HepG2 (cell line): Measurements from ENCODE around the gene CACNA1D. TPM values are rescaled to one million over a fixed set of nuclear protein-coding genes. Genes with fewer than 3 reads are reported as not detected.

Experiments
- ATAC-seq: fragments of 200-7000 bp; cut with Tn5 transposase; 3 replicates; pipeline ENCODE4 v1.9.1; 2020; ENCODE audit warnings: mild to moderate bottlenecking, moderate library complexity
- BruUV-seq: library from RNA; stranded (reverse); fragments of 400-500 nt; replicated peaks from 2 replicates; lab custom pipeline; 2021; lab: Mats Ljungman, UMichigan
- CTCF ChIA-PET: fragments of 300-600 bp; formaldehyde crosslinking; extraction: SDS; loops from one replicate; lab custom pipeline; 2021; ENCODE audit warnings: low total read pairs, inconsistent platforms, low intra/inter-chr PET ratio; lab: Yijun Ruan, JAX
- POLR2A ChIA-PET: fragments of 350-600 bp; sonication (Branson Sonifier 250); formaldehyde crosslinking; loops from one replicate; lab custom pipeline; 2020; ENCODE audit warnings: antibody characterized with exemption, inconsistent platforms; lab: Yijun Ruan, JAX
- DNase-seq: peaks from one replicate; pipeline ENCODE4 v3.0.0-alpha.2; 2015; ENCODE audit warnings: low spot score
- FAIRE-seq: peaks from 3 replicates; lab custom pipeline; 2011; peaks lifted over from hg19 to GRCh38; lab: Jason Lieb, UNC
- H2AFZ ChIP-seq: one replicate; pipeline ENCODE4 v1.6.1; 2011; ENCODE audit warnings: low read length, inconsistent platforms
- H3K27ac ChIP-seq: fragments of 300-600 bp; 3 replicates; pipeline ENCODE4 v1.8.0; 2011; ENCODE audit warnings: mixed run types, mild to moderate bottlenecking, mixed read lengths, low read length, inconsistent platforms; ENCODE audit not compliant: insufficient read depth; ENCODE audit errors: extremely low read length
- H3K27me3 ChIP-seq, 2 experiments: fragments of 200-600 bp in 1 of 2; 2 replicates in 1 of 2; 3 replicates in 1 of 2; pipeline versions ENCODE4 v1.6.0 to v1.8.0; 2011; ENCODE audit warnings: low read length in 2 of 2, mild to moderate bottlenecking in 2 of 2, moderate library complexity in 2 of 2, inconsistent platforms in 1 of 2; ENCODE audit not compliant: insufficient read depth in 2 of 2, control insufficient read depth in 1 of 2
- H3K36me3 ChIP-seq, 2 experiments: fragments of 200-600 bp in 1 of 2; replicated peaks in 1 of 2; 2 replicates in 1 of 2; 3 replicates in 1 of 2; pipeline versions ENCODE4 v1.5.1 to v1.8.0; 2011; ENCODE audit warnings: low read length in 2 of 2, inconsistent platforms in 1 of 2; ENCODE audit not compliant: insufficient read depth in 2 of 2, control insufficient read depth in 1 of 2
- H3K4me1 ChIP-seq: 2 replicates; pipeline ENCODE4 v1.5.1; 2012; ENCODE audit warnings: low read length, inconsistent platforms; ENCODE audit not compliant: insufficient read depth
- H3K4me2 ChIP-seq: 2 replicates; pipeline ENCODE4 v1.6.0; 2011; ENCODE audit warnings: low read depth, low read length, inconsistent platforms
- H3K4me3 ChIP-seq, 3 experiments: fragments of 200-600 bp in 1 of 3; sonication (generic), shearing (Covaris generic) in 1 of 3; replicated peaks in 1 of 3; 2 replicates each; pipeline ENCODE4 v1.5.1; 2011 to 2016; ENCODE audit warnings: low read length in 3 of 3, inconsistent platforms in 2 of 3, low read depth in 2 of 3, mild to moderate bottlenecking in 2 of 3, control low read depth in 1 of 3, mixed read lengths in 1 of 3; ENCODE audit not compliant: insufficient read depth in 1 of 3
- H3K79me2 ChIP-seq: one replicate; pipeline ENCODE4 v1.6.1; 2011; ENCODE audit warnings: low read length, inconsistent platforms; ENCODE audit not compliant: insufficient read depth
- H3K9ac ChIP-seq: 2 replicates; pipeline ENCODE4 v1.6.0; 2011; ENCODE audit warnings: mild to moderate bottlenecking, low read depth, low read length, inconsistent platforms; ENCODE audit not compliant: insufficient read depth
- H3K9me3 ChIP-seq: 2 replicates; pipeline ENCODE4 v1.5.1; 2012; ENCODE audit warnings: mild to moderate bottlenecking, low read length
- H4K20me1 ChIP-seq: 2 replicates; pipeline ENCODE4 v1.6.0; 2011; ENCODE audit warnings: inconsistent platforms, mild to moderate bottlenecking, low read length, moderate library complexity; ENCODE audit not compliant: insufficient read depth
- AGO2 ChIP-seq: fragments of 200-400 bp; formaldehyde crosslinking; optimal IDR thresholded peaks from 2 replicates; pipeline ENCODE3; 2017; ENCODE audit warnings: mild to moderate bottlenecking, low read depth, low read length, moderate library complexity
- AKAP8 ChIP-seq: sonication (generic); formaldehyde crosslinking; IDR thresholded peaks from 2 replicates; pipeline ENCODE4 v1.5.1; 2020; ENCODE audit warnings: mild to moderate bottlenecking, missing genetic modification reagents
- ATF4 ChIP-seq, 2 experiments: fragments of 450-650 bp in 1 of 2; sonication (generic) in 1 of 2; formaldehyde crosslinking; IDR thresholded peaks; 2 replicates each; pipeline versions ENCODE4 v1.5.0 to v1.8.0; 2020 to 2022; ENCODE audit warnings: mild to moderate bottlenecking in 1 of 2, missing genetic modification reagents in 1 of 2
- CCDC6 ChIP-seq: sonication (generic); formaldehyde crosslinking; IDR thresholded peaks from 2 replicates; pipeline ENCODE4 v1.8.1; 2022; ENCODE audit warnings: mild to moderate bottlenecking, missing genetic modification reagents, moderate library complexity
- HDAC1 ChIP-seq: sonication (generic); formaldehyde crosslinking; IDR thresholded peaks from 2 replicates; pipeline ENCODE4 v1.5.1; 2020; ENCODE audit warnings: mild to moderate bottlenecking, missing genetic modification reagents
- KMT2B ChIP-seq: IDR thresholded peaks from 2 replicates; pipeline ENCODE4 v1.6.1; 2016; ENCODE audit warnings: missing genetic modification reagents, missing compliant biosample characterization
- POLR2AphosphoS5 ChIP-seq: IDR thresholded peaks from 2 replicates; pipeline ENCODE4 v1.6.1; 2012; ENCODE audit warnings: low read depth, low read length
- RBM22 ChIP-seq: fragments of 200-400 bp; formaldehyde crosslinking; optimal IDR thresholded peaks from 2 replicates; pipeline ENCODE3; 2017; ENCODE audit warnings: mild to moderate bottlenecking, low read length, moderate library complexity
- ZC3H13 ChIP-seq: sonication (generic); formaldehyde crosslinking; IDR thresholded peaks from 2 replicates; pipeline ENCODE4 v1.8.1; 2023; ENCODE audit warnings: mild to moderate bottlenecking, missing genetic modification reagents, moderate library complexity
- ZNF850 ChIP-seq: sonication (generic); formaldehyde crosslinking; conservative IDR thresholded peaks from 2 replicates; pipeline ENCODE4 v1.9.0; 2021; ENCODE audit warnings: mild to moderate bottlenecking, missing genetic modification reagents
- WGBS: methylation state at CpG from one replicate; pipeline ENCODE4 v1.1.6; 2017; ENCODE audit warnings: low lambda C conversion rate; 5-methylcytosine and 5-hydroxymethylcytosine counted together
- in situ Hi-C: cut with HindIII; loops from 2 replicates; pipeline ENCODE4 v1.10.0; 2017; ENCODE audit warnings: low pct_unique_long_range_greater_than_20kb; ENCODE audit not compliant: extremely low pct_ligation_motif_present
- intact Hi-C: fragments of 100-400 bp; cut with micrococcal nuclease; formaldehyde crosslinking; loops from one replicate; pipeline ENCODE4 v1.10.0; 2022; ENCODE audit not compliant: unreplicated experiment
- polyA plus RNA-seq, 8 experiments: library from polyadenylated mRNA; depleted of rRNA in 3 of 8; stranded (reverse) in 7 of 8; unstranded in 1 of 8; fragments of >200 nt; fragmentation: Illumina TruSeq in 4 of 8; extraction: Trizol in 4 of 8; gene quantifications; 2 replicates each; pipeline versions ENCODE4 v1.2.1 to v1.2.3, GENCODE V29; 2011 to 2016; ENCODE audit warnings: low read depth in 4 of 8, missing spikeins in 1 of 8, mixed read lengths in 1 of 8; ENCODE audit not compliant: insufficient read depth in 1 of 8
- total RNA-seq, 5 experiments: library from RNA; depleted of rRNA; stranded (reverse); fragments of >200 nt; fragmentation: Illumina TruSeq; extraction: Trizol; gene quantifications; 2 replicates each; pipeline ENCODE4 v1.2.3, GENCODE V29; 2016; ENCODE audit warnings: low read depth in 1 of 5

Gene CACNA1D
- total and polyA plus RNA-seq, 2 of the 13 experiments (the other 11 are each of a cell fraction or from before 2014, with no cell fraction given): 0.26 to 0.38 TPM

GRCh38 chr3:53815651-53816050, 321.2 kb downstream of the CACNA1D start:
- in situ Hi-C loops: no loop called here
- CTCF ChIA-PET: no interaction called here

GRCh38 chr3:53816425-53816824, 322.0 kb downstream of the CACNA1D start:
- WGBS: 86% methylated on average over 4 of the region's 4 CpGs
- H3K36me3 ChIP-seq: peaks cover 37 to 61% of the 10 kb centered on the region in 2 experiments
- H2AFZ ChIP-seq: no peak overlapping the region
- H4K20me1 ChIP-seq: peaks cover 14% of the 10 kb centered on the region
- no peaks in the 10 kb centered on the region for H3K27me3 ChIP-seq
- H3K4me1 ChIP-seq: peaks cover 41% of the 10 kb centered on the region
- no peak overlapping the region for H3K4me2 ChIP-seq
- H3K79me2 ChIP-seq: no peaks in the 10 kb centered on the region
- ChIA-PET CTCF (no interaction called here), POLR2A (interaction anchor here (12.1 kb wide), 1 partner anchor 27 kb away, joined by 156 read pairs; the partner anchor contains the start of gene CHDH)
- in situ Hi-C loops (no loop called here), intact Hi-C loops (no loop called here)
- ATAC-seq (no peak), FAIRE-seq (no peak), DNase-seq (no peak)
- no TSS peak for BruUV-seq
- H3K9ac ChIP-seq: no peak overlapping the region
- H3K4me3 ChIP-seq: no peak overlapping the region
- no peak overlapping the region for H3K27ac ChIP-seq
- no peaks in the 10 kb centered on the region for H3K9me3 ChIP-seq
- TF ChIP-seq CCDC6 (no peak), ZC3H13 (CRISPR knock-in tag) (0 out of 2 replicates have a peak, but pooled peaks have one; percentile 2), KMT2B (CRISPR knock-in tag) (no peak), RBM22 (peak; percentile 90), HDAC1 (CRISPR knock-in tag) (no peak), ZNF850 (CRISPR knock-in tag) (no peak)

More at GRCh38 chr3:53815651-53816050, 321.2 kb downstream of the CACNA1D start:
- DNase-seq (no peak), ATAC-seq (no peak), FAIRE-seq (no peak)
- Histone ChIP-seq H3K4me3 (no peak overlapping the region), H3K9ac (no peak overlapping the region), H3K4me1 (peaks cover 33% of the 10 kb centered on the region), H3K79me2 (no peaks in the 10 kb centered on the region), H3K4me2 (no peak overlapping the region), H2AFZ (no peak overlapping the region), H3K36me3 (peaks cover 30 to 53% of the 10 kb centered on the region in 2 experiments), H3K27me3 (no peaks in the 10 kb centered on the region), H4K20me1 (peaks cover 14% of the 10 kb centered on the region), H3K27ac (no peak overlapping the region), H3K9me3 (no peaks in the 10 kb centered on the region)
- peak; percentile 12; the same call in 1 of the 2 replicates for TF ChIP-seq POLR2AphosphoS5
- TF ChIP-seq RBM22: peak; percentile 64
- TF ChIP-seq ATF4 (CRISPR knock-in tag; IDR thresholded peaks at IDR 0.05): no peak
- TF ChIP-seq AKAP8 (CRISPR knock-in tag): 0 out of 2 replicates have a peak, but pooled peaks have one; percentile 34
- TF ChIP-seq AGO2: peak; percentile 56
- 92% methylated on average over 7 of the region's 7 CpGs for whole genome bisulfite sequencing
- intact Hi-C loops: no loop called here
- BruUV-seq: no TSS peak
- POLR2A ChIA-PET: interaction anchor here (12.1 kb wide), 1 partner anchor 27 kb away, joined by 156 read pairs; the partner anchor contains the start of gene CHDH
